Esophagus muscularis mucosa (tissue), 4 donors: Measurements from ENCODE around the gene SLC39A2. TPM values are rescaled to one million over a fixed set of nuclear protein-coding genes. Genes with fewer than 3 reads are reported as not detected.
"Not testable (repeated sequence)": the region's sequence is repeated elsewhere in the genome, so short reads cannot be mapped to it uniquely, and the experiment has no call there.

Experiments used
- DNase-seq: peaks from one replicate; pipeline ENCODE4 v3.0.0-alpha.2; 2017; ENCODE audit errors: extremely low spot score
- H3K27ac ChIP-seq, 4 donors: fragments of 200-600 bp; sonication (generic); replicated peaks in 1 of 4; 1 replicate in 3 of 4; 2 replicates in 1 of 4; pipeline ENCODE4 v1.5.1; 2016 to 2019; ENCODE audit warnings: mild to moderate bottlenecking in 1 of 4
- H3K27me3 ChIP-seq, 4 donors: fragments of 200-600 bp; sonication (generic); one replicate each; pipeline versions ENCODE4 v1.5.1 to v1.6.0; 2016 to 2019
- H3K36me3 ChIP-seq, 4 donors: fragments of 200-600 bp; sonication (generic); one replicate each; pipeline ENCODE4 v1.5.1; 2016 to 2019
- H3K4me1 ChIP-seq, 4 donors: fragments of 200-600 bp; sonication (generic); one replicate each; pipeline ENCODE4 v1.5.1; 2016 to 2019
- H3K4me3 ChIP-seq, 4 donors: fragments of 200-600 bp; sonication (generic); 1 replicate in 2 of 4; 2 replicates in 2 of 4; pipeline ENCODE4 v1.5.1; 2016 to 2019; ENCODE audit warnings: mild to moderate bottlenecking in 4 of 4, moderate library complexity in 1 of 4
- H3K9me3 ChIP-seq, 4 donors: fragments of 200-600 bp; sonication (generic); 1 replicate in 3 of 4; 2 replicates in 1 of 4; pipeline ENCODE4 v1.5.1; 2016 to 2019
- EP300 ChIP-seq: sonication (generic); formaldehyde crosslinking; IDR thresholded peaks from one replicate; pipeline ENCODE4 v1.6.1; 2017; ENCODE audit warnings: antibody characterized with exemption
- POLR2A ChIP-seq: fragments of 450-650 bp; IDR thresholded peaks from one replicate; pipeline ENCODE4 v1.6.1; 2017; ENCODE audit warnings: antibody characterized with exemption, moderate library complexity, mild to moderate bottlenecking, low read depth
- POLR2AphosphoS5 ChIP-seq, 2 donors: sonication (generic); formaldehyde crosslinking; IDR thresholded peaks; one replicate each; pipeline ENCODE4 v1.6.1; 2017; ENCODE audit warnings: antibody characterized with exemption in 2 of 2
- WGBS: methylation state at CpG from one replicate; pipeline ENCODE4 v1.1.5; 2018; 5-methylcytosine and 5-hydroxymethylcytosine counted together
- intact Hi-C: fragments of 100-400 bp; cut with DNase I; formaldehyde crosslinking; loops from one replicate; pipeline ENCODE4 v1.15.1; 2023
- total RNA-seq, 4 donors: library from RNA; depleted of rRNA; stranded (reverse); fragments of >200 nt; gene quantifications; one replicate each; pipeline versions ENCODE4 v1.1.0 to v1.2.1, GENCODE V29; 2016
- TF ChIP-seq, protein P1 (sequence below), 3 experiments: fragments of 200-600 bp in 2 of 3; fragments of 450-650 bp in 1 of 3; sonication (generic) in 2 of 3; IDR thresholded peaks; one replicate each; pipeline ENCODE4 v1.5.1; 2017 to 2019; ENCODE audit warnings: antibody characterized with exemption in 3 of 3, mild to moderate bottlenecking in 2 of 3, moderate library complexity in 1 of 3

SLC39A2 gene
- total RNA-seq, 4 donors from 2014 or later, result not detected

- intact Hi-C loops, result no loop called here
- WGBS, result 69% methylated on average over 5 of the region's 7 CpGs
- Histone ChIP-seq H3K36me3 (peaks cover 10 to 15% (median 13%) of the 10 kb centered on the region in 4 donors), H3K9me3 (no peaks in the 10 kb centered on the region), H3K27me3 (no peaks in the 10 kb centered on the region), H3K4me3 (no peak overlapping the region), H3K27ac (no peak overlapping the region), H3K4me1 (no peaks in the 10 kb centered on the region)
- TF ChIP-seq POLR2AphosphoS5 (IDR thresholded peaks at IDR 0.05), result no peak
- TF ChIP-seq EP300, result no peak
- TF ChIP-seq, protein P1, sequence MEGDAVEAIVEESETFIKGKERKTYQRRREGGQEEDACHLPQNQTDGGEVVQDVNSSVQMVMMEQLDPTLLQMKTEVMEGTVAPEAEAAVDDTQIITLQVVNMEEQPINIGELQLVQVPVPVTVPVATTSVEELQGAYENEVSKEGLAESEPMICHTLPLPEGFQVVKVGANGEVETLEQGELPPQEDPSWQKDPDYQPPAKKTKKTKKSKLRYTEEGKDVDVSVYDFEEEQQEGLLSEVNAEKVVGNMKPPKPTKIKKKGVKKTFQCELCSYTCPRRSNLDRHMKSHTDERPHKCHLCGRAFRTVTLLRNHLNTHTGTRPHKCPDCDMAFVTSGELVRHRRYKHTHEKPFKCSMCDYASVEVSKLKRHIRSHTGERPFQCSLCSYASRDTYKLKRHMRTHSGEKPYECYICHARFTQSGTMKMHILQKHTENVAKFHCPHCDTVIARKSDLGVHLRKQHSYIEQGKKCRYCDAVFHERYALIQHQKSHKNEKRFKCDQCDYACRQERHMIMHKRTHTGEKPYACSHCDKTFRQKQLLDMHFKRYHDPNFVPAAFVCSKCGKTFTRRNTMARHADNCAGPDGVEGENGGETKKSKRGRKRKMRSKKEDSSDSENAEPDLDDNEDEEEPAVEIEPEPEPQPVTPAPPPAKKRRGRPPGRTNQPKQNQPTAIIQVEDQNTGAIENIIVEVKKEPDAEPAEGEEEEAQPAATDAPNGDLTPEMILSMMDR (IDR thresholded peaks at IDR 0.05), result no peak
- no peak for TF ChIP-seq POLR2A
- DNase-seq, result no peak
These were observed 2.1 kb downstream of the SLC39A2 start for GRCh38 chr14:21001218-21001617.

DNA sequence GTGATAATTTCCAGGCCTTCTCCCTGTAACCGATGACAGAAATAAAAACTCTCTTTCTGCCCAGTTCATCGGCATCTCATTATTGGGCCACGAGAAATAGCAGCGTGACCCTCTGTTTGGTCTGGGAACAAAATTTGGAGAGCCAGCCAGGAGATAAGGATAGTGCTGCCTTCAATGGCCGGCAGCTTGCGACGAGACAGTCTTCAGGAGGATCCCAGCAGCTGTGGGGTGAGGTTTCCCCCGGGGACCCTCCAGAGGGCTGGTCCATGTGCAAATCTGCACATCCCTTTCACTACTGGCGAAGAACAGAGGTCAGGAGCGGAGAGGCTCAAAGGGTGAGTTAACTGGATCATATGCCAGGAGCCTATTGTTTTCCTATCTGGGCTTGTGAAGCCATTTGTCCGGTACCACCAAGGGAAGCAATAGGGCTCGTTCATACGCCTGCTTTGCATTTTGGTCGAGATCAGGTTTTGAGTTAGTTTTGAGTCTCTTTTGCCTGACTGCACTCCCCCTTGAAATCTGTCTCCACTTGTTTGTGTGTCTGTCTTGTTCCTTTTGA lies 4.8 kb downstream of the SLC39A2 start:
- Histone ChIP-seq H3K4me3 (no peak overlapping the region), H3K36me3 (no peaks in the 10 kb centered on the region), H3K27ac (no peak overlapping the region), H3K4me1 (no peaks in the 10 kb centered on the region), H3K9me3 (no peaks in the 10 kb centered on the region), H3K27me3 (no peaks in the 10 kb centered on the region)
- 86% methylated on average over 14 of the region's 14 CpGs for WGBS
- intact Hi-C loops, result no loop called here
- DNase-seq, result no peak
- no peak for TF ChIP-seq POLR2A

DNA sequence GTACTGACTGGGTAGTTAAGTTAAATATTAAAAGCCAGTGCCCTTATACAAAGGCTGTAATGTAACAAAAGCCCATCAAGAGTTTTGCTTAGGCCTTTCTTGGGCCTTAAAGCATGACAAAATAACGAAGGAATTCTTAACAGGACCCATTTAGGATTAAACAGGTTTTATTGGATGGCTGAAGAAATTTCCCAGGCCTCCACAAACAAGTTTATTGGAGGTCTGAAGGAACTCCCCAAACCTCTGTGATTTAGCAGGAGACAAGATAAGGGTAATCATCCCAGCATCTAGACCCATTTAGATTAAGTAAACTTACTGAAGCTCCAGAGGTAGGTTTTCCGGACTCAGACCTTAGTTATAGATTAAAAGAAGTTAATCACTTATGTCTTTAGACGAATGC lies 10.6 kb downstream of the SLC39A2 start:
- DNase-seq, H3K4me1 ChIP-seq, H3K9me3 ChIP-seq, intact Hi-C loops, H3K27ac ChIP-seq, H3K27me3 ChIP-seq, H3K36me3 ChIP-seq, H3K4me3 ChIP-seq: not testable (repeated sequence)
- 90% methylated on average over 3 of the region's 3 CpGs for WGBS

DNA sequence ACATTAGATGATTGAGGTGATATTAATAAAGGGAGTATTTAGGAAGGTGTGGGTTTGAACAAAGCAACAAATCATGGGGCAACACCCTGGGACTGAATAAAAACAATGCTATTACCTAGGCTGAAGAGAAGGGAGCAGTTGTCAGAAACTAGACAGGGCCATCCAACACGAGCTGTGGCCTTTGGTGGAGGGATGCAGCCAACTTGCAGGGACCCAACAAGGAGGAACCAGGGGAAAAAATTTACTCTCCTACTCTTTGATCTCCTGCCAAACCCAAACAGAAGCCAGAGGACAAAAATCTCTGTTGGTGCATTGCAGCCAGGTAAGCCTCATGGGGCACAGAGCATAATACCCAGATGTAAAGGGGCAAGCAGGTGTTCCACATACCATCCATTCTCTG lies 12.0 kb downstream of the SLC39A2 start:
- no peaks in the 10 kb centered on the region for H3K9me3 ChIP-seq
- TF ChIP-seq, protein P1 (IDR thresholded peaks at IDR 0.05), result no peak
- TF ChIP-seq POLR2A (no peak), EP300 (no peak), POLR2AphosphoS5 (IDR thresholded peaks at IDR 0.05) (no peak)
- no peaks in the 10 kb centered on the region for H3K27me3 ChIP-seq
- no peak overlapping the region for H3K27ac ChIP-seq
- H3K4me3 ChIP-seq, result no peak overlapping the region
- H3K36me3 ChIP-seq, result peaks cover 0 to 3% (median 0%) of the 10 kb centered on the region in 4 donors
- H3K4me1 ChIP-seq, result peaks cover 0 to 8% (median 6%) of the 10 kb centered on the region in 4 donors
- 89% methylated on average over 1 of the region's 1 CpG for WGBS
- intact Hi-C loops, result no loop called here
- no peak for DNase-seq

DNA sequence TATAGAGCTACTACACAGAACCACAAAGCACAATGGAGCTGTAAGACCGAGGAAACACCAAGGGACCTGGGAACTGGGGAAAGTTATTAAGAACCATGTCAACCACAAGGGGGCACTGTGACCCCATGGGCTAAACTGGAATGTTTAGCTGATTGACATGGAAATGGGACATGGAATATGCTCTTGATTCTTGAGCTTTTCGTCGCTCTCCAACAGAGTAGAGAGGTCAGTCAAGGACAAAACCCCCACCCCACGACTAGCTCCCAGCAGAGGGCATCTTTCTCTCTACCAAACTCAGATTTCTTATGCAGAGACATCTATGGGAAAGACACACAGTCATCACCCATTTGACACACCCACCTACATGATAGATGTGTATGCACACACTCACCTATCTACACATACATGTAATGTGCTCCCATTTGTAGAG lies 15.7 kb downstream of the SLC39A2 start:
- TF ChIP-seq, protein P1 (IDR thresholded peaks at IDR 0.05), result peak; percentile 90 to 92 (median 91)
- no peak for TF ChIP-seq POLR2A
- peak; percentile 70 to 71 for TF ChIP-seq POLR2AphosphoS5 (IDR thresholded peaks at IDR 0.05)
- no peak for TF ChIP-seq EP300
- H3K4me1 ChIP-seq, result peaks cover 0 to 28% (median 15%) of the 10 kb centered on the region in 4 donors
- peaks cover 14 to 39% (median 35%) of the 10 kb centered on the region in 4 donors for H3K36me3 ChIP-seq
- H3K9me3 ChIP-seq, result no peaks in the 10 kb centered on the region
- H3K27me3 ChIP-seq, result no peaks in the 10 kb centered on the region
- WGBS, result 2% methylated on average over 4 of the region's 4 CpGs
- intact Hi-C loops, result loop anchor here (1.0 to 5.0 kb wide), 2 partner anchors 26 to 78 kb away; no protein-coding TSS in a partner anchor
- peak; percentile 95 for DNase-seq
- H3K27ac ChIP-seq, result peak overlapping the region in 1 of 4 donors; percentile 15
- H3K4me3 ChIP-seq, result no peak overlapping the region

DNA sequence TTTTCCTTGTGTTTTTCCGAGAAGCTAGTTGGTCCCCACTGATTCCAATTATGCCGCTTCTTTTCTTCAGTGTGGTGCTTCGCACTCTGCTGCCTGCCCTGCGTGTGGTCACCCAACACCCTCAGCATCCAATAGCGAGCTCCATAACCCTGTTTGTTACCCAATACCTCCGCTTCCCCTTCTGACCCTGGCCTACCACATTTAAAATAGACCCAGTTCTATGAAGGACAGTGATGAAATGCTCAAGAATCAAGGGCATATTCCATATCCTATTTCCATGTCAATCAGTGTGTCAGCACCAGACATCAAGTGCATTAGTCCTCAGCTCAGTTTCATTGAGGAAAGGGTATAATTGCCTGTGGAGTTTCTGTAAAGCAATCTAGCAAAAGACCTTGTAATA lies 16.2 kb downstream of the SLC39A2 start:
- 72% methylated on average over 6 of the region's 6 CpGs for WGBS
- Histone ChIP-seq H3K4me3 (no peak overlapping the region), H3K27ac (peak overlapping the region in 1 of 4 donors; percentile 15), H3K4me1 (peaks cover 0 to 33% (median 15%) of the 10 kb centered on the region in 4 donors), H3K27me3 (no peaks in the 10 kb centered on the region), H3K9me3 (no peaks in the 10 kb centered on the region), H3K36me3 (peaks cover 19 to 44% (median 41%) of the 10 kb centered on the region in 4 donors)
- no peak for DNase-seq
- no peak for TF ChIP-seq POLR2A
- TF ChIP-seq POLR2AphosphoS5 (IDR thresholded peaks at IDR 0.05), result no peak
- TF ChIP-seq, protein P1 (IDR thresholded peaks at IDR 0.05), result no peak
- intact Hi-C loops, result loop anchor here (5.0 kb wide), 1 partner anchor 77 kb away; no protein-coding TSS in a partner anchor
